ENCODE results near the gene TMEM132D. TPM values are rescaled to one million over a fixed set of nuclear protein-coding genes. Genes with fewer than 3 reads are reported as not detected.

TMEM132D gene
- total and polyA plus RNA-seq, 4 donors, result 0.06 to 0.20 (median 0.13) TPM

DNA sequence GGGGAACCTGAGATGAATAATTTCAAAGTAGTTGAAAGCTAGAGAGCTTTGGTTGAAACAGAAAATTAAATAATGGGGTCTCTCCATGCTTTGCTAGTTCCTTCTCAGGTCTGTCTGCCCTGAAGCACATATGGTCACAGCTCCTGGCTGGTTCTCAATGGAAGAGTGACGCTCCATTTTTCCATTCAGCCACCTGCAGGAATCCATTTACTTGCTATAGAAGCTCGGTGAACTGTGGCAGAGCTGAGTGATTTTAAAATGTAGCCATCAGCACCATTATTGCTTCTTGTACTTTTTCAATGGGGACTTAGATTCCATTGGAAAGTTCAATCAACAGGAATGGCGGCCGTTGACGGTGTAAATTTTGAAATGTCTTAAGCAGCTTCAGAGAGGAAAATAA lies 525.3 kb downstream of the TMEM132D start:
- DNase-seq (no peak), ATAC-seq (ENCODE audit: insufficient read depth, low FRiP score) (no peak)
- Histone ChIP-seq H3K36me3 (ENCODE audit: control insufficient read depth in 4 of 4, insufficient read depth in 4 of 4, low read length in 4 of 4) (no peaks in the 10 kb centered on the region), H3K27me3 (ENCODE audit: control insufficient read depth in 3 of 3, insufficient read depth in 3 of 3, low read length in 2 of 3) (no peaks in the 10 kb centered on the region), H3K9me3 (ENCODE audit: control insufficient read depth in 4 of 4, insufficient read depth in 3 of 4, low read length in 3 of 4) (peaks cover 0 to 2% (median 0%) of the 10 kb centered on the region in 4 donors), H3K9ac (ENCODE audit: insufficient read depth in 1 of 2, low read length in 2 of 2) (no peak overlapping the region), H3K4me3 (no peak overlapping the region), H3K27ac (ENCODE audit: low read depth in 1 of 2, low read length in 1 of 2) (no peak overlapping the region), H3K4me1 (ENCODE audit: control insufficient read depth in 5 of 5, insufficient read depth in 5 of 5, low read length in 5 of 5) (no peaks in the 10 kb centered on the region)
- TF ChIP-seq, protein P1, sequence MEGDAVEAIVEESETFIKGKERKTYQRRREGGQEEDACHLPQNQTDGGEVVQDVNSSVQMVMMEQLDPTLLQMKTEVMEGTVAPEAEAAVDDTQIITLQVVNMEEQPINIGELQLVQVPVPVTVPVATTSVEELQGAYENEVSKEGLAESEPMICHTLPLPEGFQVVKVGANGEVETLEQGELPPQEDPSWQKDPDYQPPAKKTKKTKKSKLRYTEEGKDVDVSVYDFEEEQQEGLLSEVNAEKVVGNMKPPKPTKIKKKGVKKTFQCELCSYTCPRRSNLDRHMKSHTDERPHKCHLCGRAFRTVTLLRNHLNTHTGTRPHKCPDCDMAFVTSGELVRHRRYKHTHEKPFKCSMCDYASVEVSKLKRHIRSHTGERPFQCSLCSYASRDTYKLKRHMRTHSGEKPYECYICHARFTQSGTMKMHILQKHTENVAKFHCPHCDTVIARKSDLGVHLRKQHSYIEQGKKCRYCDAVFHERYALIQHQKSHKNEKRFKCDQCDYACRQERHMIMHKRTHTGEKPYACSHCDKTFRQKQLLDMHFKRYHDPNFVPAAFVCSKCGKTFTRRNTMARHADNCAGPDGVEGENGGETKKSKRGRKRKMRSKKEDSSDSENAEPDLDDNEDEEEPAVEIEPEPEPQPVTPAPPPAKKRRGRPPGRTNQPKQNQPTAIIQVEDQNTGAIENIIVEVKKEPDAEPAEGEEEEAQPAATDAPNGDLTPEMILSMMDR (IDR thresholded peaks at IDR 0.05; ENCODE audit: control extremely low read depth, extremely low read depth), result no peak
- 84 to 93% methylated on average over 5 of the region's 5 CpGs for WGBS, 2 donors

DNA sequence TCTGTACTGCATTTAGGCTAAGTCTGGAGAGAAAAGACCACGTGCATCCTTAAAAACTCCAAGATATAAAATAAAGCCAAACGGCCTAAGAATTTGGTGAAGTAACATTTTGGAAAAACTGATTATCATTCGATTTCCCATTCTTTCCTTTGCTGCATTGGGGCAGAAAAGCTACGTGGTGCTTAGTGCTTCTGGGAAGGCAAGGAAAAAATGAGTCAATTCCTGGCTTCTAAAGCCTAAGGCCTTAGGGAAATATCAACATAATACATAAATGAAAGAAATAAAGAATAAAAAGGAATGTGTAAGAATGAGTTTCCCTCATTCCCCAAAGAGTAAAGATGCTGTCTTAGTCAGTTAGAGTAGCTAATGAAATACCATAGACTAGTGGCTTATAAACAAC lies 530.1 kb downstream of the TMEM132D start:
- H3K9me3 ChIP-seq (ENCODE audit: control insufficient read depth in 4 of 4, insufficient read depth in 3 of 4, low read length in 3 of 4), result peaks cover 0 to 3% (median 0%) of the 10 kb centered on the region in 4 donors
- TF ChIP-seq, protein P1 (IDR thresholded peaks at IDR 0.05; ENCODE audit: control extremely low read depth, extremely low read depth), result no peak
- H3K9ac ChIP-seq (ENCODE audit: insufficient read depth in 1 of 2, low read length in 2 of 2), result no peak overlapping the region
- no peak overlapping the region for H3K27ac ChIP-seq (ENCODE audit: low read depth in 1 of 2, low read length in 1 of 2)
- no peak for DNase-seq
- no peaks in the 10 kb centered on the region for H3K27me3 ChIP-seq (ENCODE audit: control insufficient read depth in 3 of 3, insufficient read depth in 3 of 3, low read length in 2 of 3)
- H3K36me3 ChIP-seq (ENCODE audit: control insufficient read depth in 4 of 4, insufficient read depth in 4 of 4, low read length in 4 of 4), result no peaks in the 10 kb centered on the region
- 87% methylated on average over 4 of the region's 4 CpGs for WGBS, 2 donors
- no peak for ATAC-seq (ENCODE audit: insufficient read depth, low FRiP score)
- H3K4me1 ChIP-seq (ENCODE audit: control insufficient read depth in 5 of 5, insufficient read depth in 5 of 5, low read length in 5 of 5), result no peaks in the 10 kb centered on the region
- no peak overlapping the region for H3K4me3 ChIP-seq

DNA sequence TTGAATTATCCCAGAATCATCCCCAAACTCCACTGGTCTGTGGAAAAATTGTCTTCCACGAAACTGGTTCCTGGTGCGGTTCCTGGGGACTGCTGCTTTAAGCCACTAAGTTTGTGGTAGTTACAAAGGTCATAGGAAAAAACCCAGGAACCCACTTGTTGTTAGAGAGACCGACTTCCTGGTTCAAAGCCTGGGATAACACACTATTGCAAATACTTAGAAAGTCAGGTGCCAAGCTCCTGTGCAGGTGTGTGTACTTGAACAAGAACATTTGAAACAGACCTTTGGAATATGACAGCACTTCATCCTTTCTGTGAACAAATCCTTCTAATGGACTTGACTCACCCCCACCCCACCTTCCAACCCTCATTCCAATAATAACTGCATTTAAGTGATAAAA lies 530.9 kb downstream of the TMEM132D start:
- ATAC-seq (ENCODE audit: insufficient read depth, low FRiP score), result no peak
- no peaks in the 10 kb centered on the region for H3K36me3 ChIP-seq (ENCODE audit: control insufficient read depth in 4 of 4, insufficient read depth in 4 of 4, low read length in 4 of 4)
- H3K27me3 ChIP-seq (ENCODE audit: control insufficient read depth in 3 of 3, insufficient read depth in 3 of 3, low read length in 2 of 3), result no peaks in the 10 kb centered on the region
- TF ChIP-seq, protein P1 (IDR thresholded peaks at IDR 0.05; ENCODE audit: control extremely low read depth, extremely low read depth), result no peak
- no peaks in the 10 kb centered on the region for H3K4me1 ChIP-seq (ENCODE audit: control insufficient read depth in 5 of 5, insufficient read depth in 5 of 5, low read length in 5 of 5)
- H3K27ac ChIP-seq (ENCODE audit: low read depth in 1 of 2, low read length in 1 of 2), result no peak overlapping the region
- H3K9me3 ChIP-seq (ENCODE audit: control insufficient read depth in 4 of 4, insufficient read depth in 3 of 4, low read length in 3 of 4), result peaks cover 0 to 4% (median 0%) of the 10 kb centered on the region in 4 donors
- H3K4me3 ChIP-seq, result no peak overlapping the region
- H3K9ac ChIP-seq (ENCODE audit: insufficient read depth in 1 of 2, low read length in 2 of 2), result no peak overlapping the region
- no peak for DNase-seq
- 28 to 40% methylated on average over 3 of the region's 3 CpGs for WGBS, 2 donors

DNA sequence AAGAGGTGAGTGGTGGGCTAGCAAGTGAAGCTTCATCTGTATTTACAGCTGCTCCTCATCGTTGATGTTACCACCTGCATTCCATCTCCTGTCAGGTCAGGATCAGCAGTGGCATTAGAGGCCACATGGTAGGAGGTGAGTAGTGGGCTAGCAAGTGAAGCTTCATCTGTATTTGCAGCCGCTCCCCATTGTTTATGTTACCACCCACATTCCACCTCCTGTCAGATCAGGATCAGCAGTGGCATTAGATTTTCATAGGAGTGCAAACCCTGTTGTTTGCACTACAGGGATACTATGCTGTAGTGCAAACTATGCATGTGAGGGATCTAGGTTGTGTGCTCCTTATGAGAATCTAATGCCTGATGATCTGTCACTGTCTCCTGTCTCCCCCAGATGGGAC lies 531.5 kb downstream of the TMEM132D start:
- H3K4me3 ChIP-seq, result no peak overlapping the region
- peaks cover 0 to 5% (median under 1%) of the 10 kb centered on the region in 4 donors for H3K9me3 ChIP-seq (ENCODE audit: control insufficient read depth in 4 of 4, insufficient read depth in 3 of 4, low read length in 3 of 4)
- TF ChIP-seq, protein P1 (IDR thresholded peaks at IDR 0.05; ENCODE audit: control extremely low read depth, extremely low read depth), result no peak
- H3K27ac ChIP-seq (ENCODE audit: low read depth in 1 of 2, low read length in 1 of 2), result no peak overlapping the region
- 67 to 82% methylated on average over 2 of the region's 2 CpGs for WGBS, 2 donors
- DNase-seq, result no peak
- no peaks in the 10 kb centered on the region for H3K36me3 ChIP-seq (ENCODE audit: control insufficient read depth in 4 of 4, insufficient read depth in 4 of 4, low read length in 4 of 4)
- no peaks in the 10 kb centered on the region for H3K4me1 ChIP-seq (ENCODE audit: control insufficient read depth in 5 of 5, insufficient read depth in 5 of 5, low read length in 5 of 5)
- ATAC-seq (ENCODE audit: insufficient read depth, low FRiP score), result no peak
- H3K27me3 ChIP-seq (ENCODE audit: control insufficient read depth in 3 of 3, insufficient read depth in 3 of 3, low read length in 2 of 3), result no peaks in the 10 kb centered on the region
- no peak overlapping the region for H3K9ac ChIP-seq (ENCODE audit: insufficient read depth in 1 of 2, low read length in 2 of 2)
